GM21515 (cell line): Measurements from ENCODE around the gene LY86.

Experiments used
- ATAC-seq: cut with Tn5 transposase; IDR thresholded peaks from one replicate; pipeline ENCODE4 v1.9.1; 2021; ENCODE audit not compliant: unreplicated experiment

LY86 gene

GRCh38 chr6:6619021-6619794 is 30.7 kb downstream of the LY86 start:
- ATAC-seq, result no peak

DNA sequence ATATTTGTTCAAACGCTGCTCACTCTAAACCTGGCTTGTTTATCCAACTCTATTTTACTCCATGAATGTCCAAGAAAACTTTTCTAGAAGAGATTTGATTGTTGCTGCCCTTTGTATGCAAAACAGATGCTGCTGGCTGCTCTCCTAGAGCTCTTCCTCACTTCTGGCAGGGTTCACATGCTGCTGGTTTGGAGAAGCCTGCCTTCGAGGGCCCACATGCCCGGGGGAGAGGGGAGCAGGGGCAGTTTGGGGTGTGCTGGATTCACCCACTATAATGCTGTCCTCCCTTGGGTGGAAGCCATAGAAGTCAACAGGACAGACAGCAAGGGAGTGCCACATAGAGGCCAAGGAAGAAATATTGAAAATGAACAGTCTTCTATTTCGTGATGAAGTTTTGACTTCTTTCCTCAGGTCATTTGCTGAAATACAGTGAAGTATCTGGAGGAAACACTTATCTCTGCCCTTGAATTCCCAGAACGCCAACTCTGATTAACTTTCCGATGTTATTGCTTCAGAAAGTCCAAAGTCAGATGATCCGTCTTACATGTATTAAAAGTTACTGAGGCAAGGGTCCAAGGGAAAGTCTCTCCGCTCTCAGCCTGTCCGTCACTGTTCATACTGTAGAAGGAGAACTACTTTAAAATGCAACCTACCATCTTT is 32.4 kb downstream of the LY86 start:
- no peak for ATAC-seq

DNA sequence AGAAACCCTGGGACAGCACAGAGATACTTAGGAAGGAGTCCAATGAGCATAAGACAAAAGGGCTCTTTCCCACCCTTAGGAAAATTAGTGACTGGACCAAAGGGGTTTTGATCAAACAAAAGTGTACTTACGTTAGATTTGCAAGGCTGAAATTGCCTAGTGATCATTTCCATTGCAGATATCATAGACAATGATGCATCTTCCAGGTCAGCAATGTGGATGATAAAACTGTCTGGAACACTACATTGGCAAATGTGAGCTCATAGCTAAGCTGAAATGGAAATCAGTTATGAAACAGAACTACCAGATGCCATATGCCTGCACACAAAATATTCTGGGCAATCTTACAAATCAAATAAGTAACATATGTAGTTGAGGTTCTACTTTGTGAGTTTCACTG is 34.0 kb downstream of the LY86 start:
- ATAC-seq, result no peak

DNA sequence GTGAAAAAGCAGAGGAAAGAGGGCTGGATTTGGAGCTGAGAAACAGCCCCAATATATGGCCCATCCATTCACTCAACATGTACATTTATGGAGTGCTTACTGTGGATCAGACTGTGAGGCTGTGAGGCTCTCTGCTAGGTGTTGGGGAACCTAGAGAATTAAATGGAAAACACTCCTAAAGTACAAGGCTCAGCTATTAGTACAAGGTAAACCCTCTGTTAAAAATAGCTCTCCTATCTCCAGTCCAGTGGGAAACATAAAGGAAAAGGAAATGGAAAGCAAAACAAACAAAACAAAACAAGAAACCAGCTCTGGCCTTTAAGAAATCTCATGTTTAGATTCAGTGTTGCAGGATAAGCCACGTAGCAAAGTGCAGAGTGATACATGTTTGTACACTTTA is 35.0 kb downstream of the LY86 start:
- no peak for ATAC-seq

- ATAC-seq, result no peak
Observed at GRCh38 chr6:6624269-6624990, 35.9 kb downstream of the LY86 start.

DNA sequence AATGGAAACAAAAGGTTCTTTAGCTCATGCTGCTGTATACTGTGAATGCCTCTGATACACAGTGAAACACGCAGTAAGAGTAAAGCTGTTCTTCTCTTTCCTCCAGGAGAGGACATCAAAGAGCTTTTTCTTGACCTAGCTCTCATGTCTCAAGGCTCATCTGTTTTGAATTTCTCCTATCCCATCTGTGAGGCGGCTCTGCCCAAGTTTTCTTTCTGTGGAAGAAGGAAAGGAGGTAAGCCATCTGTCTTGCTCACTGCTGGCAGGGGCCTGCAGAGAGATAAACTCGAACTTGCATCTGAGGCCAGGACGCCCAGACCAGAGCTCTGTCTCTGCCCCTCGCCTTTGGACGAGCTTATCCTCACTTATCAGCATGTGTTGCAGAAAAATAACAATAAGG is 37.7 kb downstream of the LY86 start:
- ATAC-seq, result no peak

DNA sequence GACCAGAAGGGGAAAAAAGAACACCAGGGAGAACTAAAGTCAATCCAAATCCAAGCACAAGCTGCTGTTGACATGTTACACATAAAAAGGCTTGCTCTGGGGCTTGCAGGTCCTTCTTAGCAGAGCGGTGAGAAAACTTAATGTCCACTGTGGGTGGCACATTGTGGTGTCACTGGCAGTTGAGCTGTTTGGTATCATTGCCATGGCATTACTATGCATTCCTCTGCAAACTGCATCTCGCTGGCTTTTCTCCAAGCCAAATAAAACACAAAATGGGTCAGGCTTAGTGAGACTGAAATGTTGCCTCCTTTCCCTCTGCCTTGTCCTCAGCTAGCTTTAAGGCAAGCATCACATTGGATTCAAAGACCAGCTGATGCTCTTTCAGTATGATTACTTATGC is 40.9 kb downstream of the LY86 start:
- no peak for ATAC-seq

DNA sequence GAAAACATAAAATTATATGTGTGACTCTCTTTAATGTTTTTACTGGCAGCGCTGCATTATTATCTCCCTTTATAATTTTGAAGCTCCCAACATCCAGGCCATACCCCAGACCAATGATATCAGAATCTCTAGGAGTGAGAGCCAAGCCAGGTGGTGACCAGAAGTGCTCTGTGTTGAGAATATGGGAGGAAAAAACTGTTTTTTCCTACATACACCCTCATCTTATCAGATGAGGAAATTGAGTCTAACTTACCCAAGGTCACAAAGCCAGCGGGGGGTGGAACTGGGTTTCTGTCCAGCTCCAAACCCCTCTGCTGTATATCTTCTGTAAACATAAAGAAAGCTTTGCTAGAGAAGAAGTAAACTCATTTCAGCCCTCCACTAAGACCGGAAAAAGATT is 42.5 kb downstream of the LY86 start:
- no peak for ATAC-seq

DNA sequence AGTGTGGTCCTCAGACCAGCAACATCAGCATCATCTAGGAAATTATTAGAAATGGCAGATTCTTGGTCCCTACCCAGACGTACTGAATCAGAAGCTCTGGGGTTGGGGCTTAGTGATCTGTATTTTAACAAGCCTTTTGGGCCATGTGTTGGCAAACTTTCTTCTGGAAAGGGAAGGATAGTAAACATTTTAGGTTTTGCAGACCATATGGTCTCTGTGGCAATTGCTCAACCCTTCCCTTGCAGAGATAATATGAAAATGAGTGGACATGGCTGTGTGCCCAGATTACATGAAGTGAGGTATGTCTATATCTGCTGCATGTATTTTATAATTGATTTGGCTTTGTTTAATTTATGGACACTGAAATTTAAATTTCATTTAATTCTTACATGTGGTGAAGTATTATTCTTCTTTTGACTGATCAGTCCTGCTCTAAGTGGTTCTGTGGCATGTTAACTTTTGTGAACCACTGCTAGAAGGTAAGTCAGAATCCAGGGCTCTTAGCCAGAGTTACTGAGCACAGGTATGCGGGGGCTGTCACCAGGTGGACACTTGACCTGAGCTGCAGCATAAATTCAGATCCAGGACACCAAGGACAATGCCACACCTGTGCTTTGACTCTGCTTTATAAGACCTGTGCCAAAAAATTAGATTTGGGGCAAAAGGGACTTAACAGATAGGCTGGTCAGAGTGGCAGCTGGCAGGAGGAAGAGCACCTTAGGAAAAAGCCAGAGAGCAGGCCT is 43.2 kb downstream of the LY86 start:
- ATAC-seq, result no peak

- no peak for ATAC-seq
Observed at GRCh38 chr6:6633898-6634734, 45.6 kb downstream of the LY86 start.

GRCh38 chr6:6634735-6635075 is 46.2 kb downstream of the LY86 start:
- ATAC-seq, result no peak

DNA sequence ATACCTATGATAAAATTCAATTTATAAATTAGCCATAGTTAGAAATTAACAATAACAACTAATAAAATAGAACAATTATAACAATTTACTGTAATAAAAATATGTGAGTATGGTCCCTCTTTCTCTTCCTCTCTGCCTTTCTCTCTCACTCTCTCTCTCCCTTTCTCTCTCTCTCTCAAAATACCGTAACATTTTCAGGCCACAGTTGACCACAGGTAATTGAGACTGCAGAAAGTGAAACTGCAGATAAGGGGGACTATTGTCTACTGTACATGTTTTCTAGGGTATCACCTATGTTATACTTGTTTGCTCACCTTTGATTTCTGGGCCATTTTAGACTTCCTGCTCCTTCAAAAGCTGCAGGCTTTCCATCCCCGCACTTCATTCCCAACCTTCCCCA is 46.8 kb downstream of the LY86 start:
- ATAC-seq, result peak; percentile 75

DNA sequence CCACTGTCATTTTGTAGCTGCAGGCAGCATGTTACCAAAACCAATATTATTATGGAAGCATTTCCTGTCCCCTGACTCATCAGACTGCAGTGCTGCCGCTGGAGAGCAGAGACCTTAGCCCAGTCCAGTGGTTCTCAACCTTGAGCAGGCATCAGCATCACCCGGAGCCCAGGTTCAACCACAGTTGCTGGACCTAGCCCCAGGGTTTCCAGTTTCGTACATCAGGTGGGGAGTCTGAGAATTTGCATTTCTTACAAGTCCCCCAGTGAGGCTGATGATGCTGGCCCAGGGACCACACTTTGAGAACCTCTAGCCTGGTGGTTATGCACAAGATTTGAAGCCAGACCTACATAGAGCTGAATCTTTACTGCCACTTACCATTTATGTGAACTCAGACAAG is 47.3 kb downstream of the LY86 start:
- ATAC-seq, result peak; percentile 52

DNA sequence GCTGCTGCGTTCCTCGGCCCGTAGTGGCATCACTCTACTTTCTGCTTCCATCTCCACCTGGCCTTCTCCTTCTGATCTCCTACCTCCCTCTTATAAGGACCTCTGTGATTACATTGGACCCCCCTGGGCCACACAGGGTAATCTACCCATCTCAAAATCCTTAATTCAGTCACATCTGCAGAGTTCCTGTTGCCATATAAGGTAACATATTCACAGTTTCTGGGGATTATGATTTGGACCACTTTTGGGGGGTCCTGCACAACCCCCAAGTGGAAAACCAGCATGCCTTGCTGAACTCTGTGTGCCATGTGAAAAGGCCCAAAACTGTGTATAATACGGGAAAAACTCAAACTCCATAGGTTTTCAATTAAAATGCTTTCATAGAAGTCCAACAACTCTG is 51.1 kb downstream of the LY86 start:
- ATAC-seq, result no peak

DNA sequence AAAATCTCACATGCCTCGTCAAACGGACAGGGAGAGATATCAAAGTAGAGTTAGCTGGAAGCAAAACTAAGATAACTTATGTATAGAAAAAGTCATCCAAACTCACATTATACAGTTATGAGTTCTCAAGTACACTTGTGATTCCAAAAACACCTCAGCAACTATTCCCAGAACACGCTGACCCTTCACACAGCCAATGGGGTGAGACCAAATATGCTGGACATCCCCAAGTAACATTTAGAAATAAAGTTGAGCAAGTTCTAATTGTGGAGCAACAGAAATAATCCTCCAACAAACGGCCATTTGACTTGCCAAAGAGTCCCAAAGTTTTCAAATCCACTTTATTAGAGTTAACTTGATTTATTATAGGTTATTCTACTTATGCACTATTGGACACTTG is 52.4 kb downstream of the LY86 start:
- no peak for ATAC-seq

DNA sequence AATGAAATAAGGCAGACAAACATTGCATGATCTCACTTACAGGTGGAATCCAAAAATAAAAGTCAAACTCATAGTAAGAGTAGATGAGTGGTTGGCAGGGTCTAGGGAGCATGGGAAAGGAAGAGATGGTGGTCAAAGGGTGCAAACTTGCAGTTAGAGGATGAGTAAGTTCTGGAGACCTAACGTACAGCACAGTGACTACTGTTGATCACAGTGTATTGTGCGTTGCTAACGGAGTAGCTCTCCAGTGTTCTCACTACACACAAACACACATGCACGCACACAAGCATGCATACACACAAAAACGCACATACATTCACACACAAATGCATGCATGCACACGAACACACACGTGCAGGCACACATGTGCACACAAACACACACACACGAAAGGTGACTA is 54.9 kb downstream of the LY86 start:
- peak; percentile 67 for ATAC-seq

DNA sequence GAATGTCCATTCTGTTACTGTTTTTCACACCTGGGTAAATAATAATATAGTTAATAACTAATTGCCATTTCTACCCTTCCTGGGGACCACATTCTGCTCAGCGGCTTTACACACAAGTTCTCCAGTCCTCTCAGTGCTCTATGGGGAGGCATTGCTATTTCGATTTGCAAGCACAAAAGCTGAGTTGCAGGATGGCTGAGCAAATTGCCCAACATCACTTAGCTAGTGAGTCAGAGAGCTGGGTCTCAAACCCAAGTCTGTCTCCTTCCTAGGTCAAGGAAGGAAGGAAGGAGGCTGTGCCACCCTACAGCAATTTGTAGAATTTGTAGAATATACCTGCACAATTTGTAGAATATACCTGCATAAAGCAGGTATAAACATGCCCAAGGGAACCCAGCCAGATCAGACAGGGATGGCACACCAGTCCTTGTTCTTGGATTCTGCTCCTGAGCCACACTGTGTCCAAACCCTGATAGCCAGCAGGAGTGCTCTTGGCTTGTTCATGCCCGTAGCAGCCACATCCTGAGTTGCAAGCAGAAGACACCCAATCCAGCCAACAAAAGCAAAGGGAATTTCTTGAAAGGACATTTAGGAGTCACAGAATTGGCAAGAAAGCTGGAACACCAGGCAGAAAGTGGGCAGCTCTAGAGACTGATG is 56.9 kb downstream of the LY86 start:
- ATAC-seq, result no peak

GRCh38 chr6:6646384-6646783 is 57.9 kb downstream of the LY86 start:
- no peak for ATAC-seq

DNA sequence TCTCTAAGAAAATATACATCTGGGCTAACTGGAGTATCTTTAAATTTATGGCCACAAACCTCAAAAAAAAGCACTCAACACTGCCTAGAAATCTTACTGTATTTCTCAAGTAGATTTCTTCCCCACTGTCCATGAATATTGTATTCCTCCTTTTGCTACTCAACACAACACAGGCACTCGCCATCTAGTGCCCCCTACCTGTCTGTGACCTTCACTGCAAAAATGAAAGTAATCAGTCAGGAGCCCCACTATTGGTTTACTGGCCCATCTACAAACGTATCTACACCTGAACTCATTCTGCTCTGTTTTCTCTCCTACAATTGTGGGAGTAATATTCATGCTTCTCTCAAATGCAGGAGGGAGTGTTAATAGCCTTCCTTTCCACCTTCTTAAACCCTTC is 58.3 kb downstream of the LY86 start:
- no peak for ATAC-seq

- no peak for ATAC-seq
Observed at GRCh38 chr6:6648692-6649343, 60.3 kb downstream of the LY86 start.
